PC-9 (cell line): ENCODE data around the gene ROPN1B.

Source experiments
- EZH2 ChIP-seq: fragments of 200-600 bp; sonication (generic); IDR thresholded peaks from 2 replicates; pipeline ENCODE4 v1.8.0; 2017; ENCODE audit warnings: antibody characterized with exemption, low read depth
- TF ChIP-seq, protein P1 (sequence below): fragments of 200-600 bp; sonication (generic); conservative IDR thresholded peaks from 2 replicates; pipeline ENCODE4 v1.6.1; 2017; ENCODE audit warnings: mixed run types, antibody characterized with exemption, mild to moderate bottlenecking, moderate library complexity

DNA sequence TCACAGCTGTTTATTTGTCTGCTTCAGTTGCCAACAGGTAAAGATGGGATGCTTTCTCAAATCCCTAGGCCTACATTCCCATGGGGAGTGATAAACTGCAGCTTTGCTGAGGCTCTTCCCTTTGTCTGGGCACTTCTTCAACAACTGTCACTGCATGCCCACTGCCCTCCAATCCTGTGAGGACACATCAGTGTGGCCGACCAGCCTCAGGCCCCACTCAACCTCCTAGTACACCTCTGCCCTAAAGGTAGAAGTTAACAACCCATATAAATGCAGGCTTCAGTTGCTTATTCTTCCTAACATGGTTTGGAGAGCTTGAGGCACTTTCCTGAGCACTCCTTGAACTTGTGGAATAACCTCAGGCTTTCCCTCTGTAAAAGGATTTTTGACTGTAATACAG is 49.6 kb downstream of the ROPN1B start:
- TF ChIP-seq, protein P1, sequence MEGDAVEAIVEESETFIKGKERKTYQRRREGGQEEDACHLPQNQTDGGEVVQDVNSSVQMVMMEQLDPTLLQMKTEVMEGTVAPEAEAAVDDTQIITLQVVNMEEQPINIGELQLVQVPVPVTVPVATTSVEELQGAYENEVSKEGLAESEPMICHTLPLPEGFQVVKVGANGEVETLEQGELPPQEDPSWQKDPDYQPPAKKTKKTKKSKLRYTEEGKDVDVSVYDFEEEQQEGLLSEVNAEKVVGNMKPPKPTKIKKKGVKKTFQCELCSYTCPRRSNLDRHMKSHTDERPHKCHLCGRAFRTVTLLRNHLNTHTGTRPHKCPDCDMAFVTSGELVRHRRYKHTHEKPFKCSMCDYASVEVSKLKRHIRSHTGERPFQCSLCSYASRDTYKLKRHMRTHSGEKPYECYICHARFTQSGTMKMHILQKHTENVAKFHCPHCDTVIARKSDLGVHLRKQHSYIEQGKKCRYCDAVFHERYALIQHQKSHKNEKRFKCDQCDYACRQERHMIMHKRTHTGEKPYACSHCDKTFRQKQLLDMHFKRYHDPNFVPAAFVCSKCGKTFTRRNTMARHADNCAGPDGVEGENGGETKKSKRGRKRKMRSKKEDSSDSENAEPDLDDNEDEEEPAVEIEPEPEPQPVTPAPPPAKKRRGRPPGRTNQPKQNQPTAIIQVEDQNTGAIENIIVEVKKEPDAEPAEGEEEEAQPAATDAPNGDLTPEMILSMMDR, result no peak
- TF ChIP-seq EZH2, result no peak
